ENCODE measurements around the gene WDR82. TPM values are rescaled to one million over a fixed set of nuclear protein-coding genes. Genes with fewer than 3 reads are reported as not detected.

WDR82 gene
- total and polyA plus RNA-seq, 5 donors, result 36.9 to 65.5 (median 62.6) TPM

GRCh38 chr3:52306978-52307377 is 28.5 kb upstream of the WDR82 start:
- ATAC-seq, result no peak
- H3K4me1 ChIP-seq (ENCODE audit: control insufficient read depth, insufficient read depth, low read length), result no peaks in the 10 kb centered on the region
- no peak for DNase-seq
- no peaks in the 10 kb centered on the region for H3K9me3 ChIP-seq (ENCODE audit: control insufficient read depth, low read length)
- 94% methylated on average over 4 of the region's 4 CpGs for WGBS
- no peaks in the 10 kb centered on the region for H3K27me3 ChIP-seq (ENCODE audit: control insufficient read depth, insufficient read depth)
- intact Hi-C loops (cut with DNase I), result no loop called here
- no peak overlapping the region for H3K4me3 ChIP-seq (ENCODE audit: low read length)
- H3K27ac ChIP-seq (ENCODE audit: low read length), result no peak overlapping the region

- Histone ChIP-seq H3K4me1 (ENCODE audit: control insufficient read depth, insufficient read depth, low read length) (no peaks in the 10 kb centered on the region), H3K4me3 (ENCODE audit: low read length) (no peak overlapping the region), H3K9me3 (ENCODE audit: control insufficient read depth, low read length) (no peaks in the 10 kb centered on the region), H3K27ac (ENCODE audit: low read length) (no peak overlapping the region), H3K27me3 (ENCODE audit: control insufficient read depth, insufficient read depth) (no peaks in the 10 kb centered on the region)
- DNase-seq (no peak), ATAC-seq (no peak)
- 93% methylated on average over 5 of the region's 5 CpGs for WGBS
- intact Hi-C loops (cut with DNase I), result no loop called here
Observed at GRCh38 chr3:52305926-52306325, 27.5 kb upstream of the WDR82 start.

GRCh38 chr3:52303811-52304210 is 25.4 kb upstream of the WDR82 start:
- WGBS, result 86% methylated on average over 2 of the region's 2 CpGs
- Histone ChIP-seq H3K27ac (ENCODE audit: low read length) (no peak overlapping the region), H3K4me3 (ENCODE audit: low read length) (no peak overlapping the region), H3K9me3 (ENCODE audit: control insufficient read depth, low read length) (no peaks in the 10 kb centered on the region), H3K4me1 (ENCODE audit: control insufficient read depth, insufficient read depth, low read length) (peaks cover 6% of the 10 kb centered on the region), H3K27me3 (ENCODE audit: control insufficient read depth, insufficient read depth) (no peaks in the 10 kb centered on the region)
- ATAC-seq, result no peak
- intact Hi-C loops (cut with DNase I), result no loop called here
- no peak for DNase-seq

DNA sequence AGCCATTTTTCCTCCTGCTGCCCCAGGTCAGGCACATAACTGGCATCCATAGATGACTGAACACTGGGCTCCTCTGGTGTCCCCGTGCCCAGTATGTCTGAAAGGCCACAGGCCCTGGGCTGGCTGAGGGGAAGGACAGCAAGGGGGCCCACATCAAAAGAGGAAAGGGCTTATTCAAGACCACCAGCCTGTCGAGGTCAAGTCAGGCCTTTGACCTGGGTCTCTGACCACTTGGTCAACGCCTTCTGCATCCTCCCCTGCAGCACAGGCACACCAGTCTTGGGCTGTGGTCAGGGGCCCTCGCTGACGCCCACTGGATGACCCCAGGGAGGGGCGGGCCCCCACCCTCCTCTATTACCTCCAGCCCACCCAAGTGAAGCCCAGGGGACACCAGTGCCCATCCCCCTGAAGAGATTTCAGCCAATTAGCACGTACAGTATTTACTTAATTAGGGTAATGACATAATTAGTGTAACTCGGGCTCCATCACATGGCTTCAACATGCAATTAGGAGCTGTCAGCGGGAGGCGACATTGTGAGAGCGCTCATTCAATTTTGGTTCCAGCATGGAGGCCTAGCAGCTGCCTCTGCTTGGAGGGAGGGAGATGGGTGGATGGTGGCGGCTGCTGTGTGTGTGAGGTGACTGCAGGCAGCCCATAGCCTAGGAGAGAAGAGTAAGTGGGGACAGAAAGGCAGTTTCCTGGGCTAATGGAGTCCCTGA is 24.1 kb upstream of the WDR82 start:
- Histone ChIP-seq H3K9me3 (ENCODE audit: control insufficient read depth, low read length) (no peaks in the 10 kb centered on the region), H3K4me3 (ENCODE audit: low read length) (no peak overlapping the region), H3K4me1 (ENCODE audit: control insufficient read depth, insufficient read depth, low read length) (peaks cover 6% of the 10 kb centered on the region), H3K27me3 (ENCODE audit: control insufficient read depth, insufficient read depth) (no peaks in the 10 kb centered on the region), H3K27ac (ENCODE audit: low read length) (no peak overlapping the region)
- ATAC-seq (no peak), DNase-seq (no peak)
- intact Hi-C loops (cut with DNase I), result no loop called here
- WGBS, result 91% methylated on average over 12 of the region's 12 CpGs

- no peaks in the 10 kb centered on the region for H3K9me3 ChIP-seq (ENCODE audit: control insufficient read depth, low read length)
- intact Hi-C loops (cut with DNase I), result loop anchor here in 1 of 4 donors (2.0 kb wide), 1 partner anchor 37 kb away; no protein-coding TSS in a partner anchor
- ATAC-seq (peak; percentile 81 to 83), DNase-seq (peak; percentile 58 to 81 (median 74))
- H3K4me1 ChIP-seq (ENCODE audit: control insufficient read depth, insufficient read depth, low read length), result peaks cover 6% of the 10 kb centered on the region
- H3K27me3 ChIP-seq (ENCODE audit: control insufficient read depth, insufficient read depth), result no peaks in the 10 kb centered on the region
- 17% methylated on average over 14 of the region's 14 CpGs for WGBS
- H3K4me3 ChIP-seq (ENCODE audit: low read length), result no peak overlapping the region
- peak overlapping the region; percentile 59 for H3K27ac ChIP-seq (ENCODE audit: low read length)
Observed at GRCh38 chr3:52299879-52300611, 21.6 kb upstream of the WDR82 start.

DNA sequence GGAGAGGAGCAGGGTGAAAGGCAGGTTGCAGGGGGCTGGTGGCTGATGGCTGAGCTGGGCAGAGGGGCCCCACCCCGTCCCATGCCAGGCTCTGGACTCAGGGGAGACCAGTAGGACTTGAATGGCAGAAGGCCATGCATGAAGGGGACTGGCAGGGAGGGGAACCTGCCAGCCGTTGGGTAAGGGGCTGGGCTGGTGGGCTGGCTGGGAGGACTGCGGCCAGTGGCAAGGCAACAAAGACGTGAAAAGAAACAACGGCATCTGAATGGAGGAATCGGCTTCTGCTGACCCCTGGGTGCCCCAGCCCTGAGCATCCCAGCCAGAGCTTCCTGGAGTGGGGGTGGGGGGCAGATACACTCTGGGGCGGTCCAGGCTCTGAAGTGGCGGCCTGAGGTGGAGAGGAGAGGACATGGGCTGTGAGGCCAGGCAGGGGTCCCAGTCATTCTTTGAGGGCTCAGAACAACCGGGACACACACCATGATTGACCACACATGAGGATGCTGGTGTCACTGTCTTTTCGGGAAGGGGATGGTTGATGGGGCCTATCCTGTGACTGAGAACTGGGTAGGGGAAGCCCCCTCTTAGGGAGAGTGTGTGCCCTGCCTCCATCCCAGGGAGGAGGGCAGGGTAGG is 20.9 kb upstream of the WDR82 start:
- intact Hi-C loops (cut with DNase I), result no loop called here

GRCh38 chr3:52298149-52299098 is 20.0 kb upstream of the WDR82 start:
- DNase-seq (no peak), ATAC-seq (peak; percentile 5 to 8)
- Histone ChIP-seq H3K27ac (ENCODE audit: low read length) (no peak overlapping the region), H3K27me3 (ENCODE audit: control insufficient read depth, insufficient read depth) (no peaks in the 10 kb centered on the region), H3K4me1 (ENCODE audit: control insufficient read depth, insufficient read depth, low read length) (peaks cover 6% of the 10 kb centered on the region), H3K4me3 (ENCODE audit: low read length) (no peak overlapping the region), H3K9me3 (ENCODE audit: control insufficient read depth, low read length) (no peaks in the 10 kb centered on the region)
- 32% methylated on average over 17 of the region's 17 CpGs for WGBS
- intact Hi-C loops (cut with DNase I), result no loop called here

More for the DNA sequence above, 20.9 kb upstream of the WDR82 start:
- ATAC-seq (peak in 1 of 2 donors; percentile 12), DNase-seq (no peak)
- 44% methylated on average over 10 of the region's 10 CpGs for WGBS
- H3K27me3 ChIP-seq (ENCODE audit: control insufficient read depth, insufficient read depth), result no peaks in the 10 kb centered on the region
- H3K9me3 ChIP-seq (ENCODE audit: control insufficient read depth, low read length), result no peaks in the 10 kb centered on the region
- H3K27ac ChIP-seq (ENCODE audit: low read length), result peak overlapping the region; percentile 59
- H3K4me3 ChIP-seq (ENCODE audit: low read length), result no peak overlapping the region
- peaks cover 6% of the 10 kb centered on the region for H3K4me1 ChIP-seq (ENCODE audit: control insufficient read depth, insufficient read depth, low read length)

DNA sequence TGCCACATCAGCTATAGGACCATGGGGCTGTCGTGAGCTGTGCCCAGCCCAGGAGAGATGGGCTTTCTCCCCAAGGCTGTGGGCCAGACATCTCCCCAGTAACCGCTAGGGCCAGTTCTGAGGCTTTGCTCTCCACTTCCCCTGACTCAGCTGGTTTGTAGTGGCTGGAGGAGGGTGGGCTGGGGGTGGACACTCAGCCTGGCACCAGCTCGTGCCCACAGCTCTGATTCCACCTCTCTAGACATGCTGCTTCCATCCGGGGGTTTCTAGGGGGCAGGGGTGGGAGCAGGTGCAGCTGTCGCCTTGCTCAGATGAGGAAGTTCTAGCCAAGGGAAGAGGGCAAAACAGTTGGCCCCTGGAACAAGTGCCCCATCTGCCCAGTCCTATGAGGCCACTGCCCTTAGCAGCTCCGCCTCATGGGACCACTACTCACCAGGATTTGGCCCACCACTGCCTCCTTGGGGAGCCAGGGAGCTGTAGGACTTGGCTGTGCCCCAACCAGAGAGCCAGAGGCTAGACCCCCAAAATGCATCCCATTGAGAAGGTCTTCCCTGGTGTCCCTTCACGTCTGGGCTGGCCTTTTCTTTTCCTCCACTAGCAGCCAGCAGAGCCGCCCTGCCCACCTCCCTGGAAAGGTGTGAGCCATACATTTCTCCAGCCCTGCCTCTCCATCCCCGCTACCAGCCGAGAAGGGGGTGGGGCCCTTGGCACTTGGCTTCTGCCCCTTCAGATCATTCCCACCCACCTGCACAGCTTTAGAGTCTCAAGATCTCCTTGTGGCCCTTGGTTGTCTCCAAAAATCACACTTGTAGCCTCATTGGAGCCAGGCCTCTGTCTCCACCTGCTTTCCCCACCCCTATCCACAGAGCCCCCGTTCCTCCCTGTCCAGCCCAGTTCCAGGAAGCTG is 19.0 kb upstream of the WDR82 start:
- Histone ChIP-seq H3K9me3 (ENCODE audit: control insufficient read depth, low read length) (no peaks in the 10 kb centered on the region), H3K27me3 (ENCODE audit: control insufficient read depth, insufficient read depth) (no peaks in the 10 kb centered on the region), H3K27ac (ENCODE audit: low read length) (no peak overlapping the region), H3K4me3 (ENCODE audit: low read length) (no peak overlapping the region), H3K4me1 (ENCODE audit: control insufficient read depth, insufficient read depth, low read length) (peaks cover 6% of the 10 kb centered on the region)
- WGBS, result 84% methylated on average over 11 of the region's 11 CpGs
- ATAC-seq, result no peak
- no peak for DNase-seq
- intact Hi-C loops (cut with DNase I), result no loop called here

- DNase-seq, result no peak
- intact Hi-C loops (cut with DNase I), result no loop called here
- no peaks in the 10 kb centered on the region for H3K27me3 ChIP-seq (ENCODE audit: control insufficient read depth, insufficient read depth)
- WGBS, result 89% methylated on average over 5 of the region's 5 CpGs
- no peak for ATAC-seq
- H3K4me3 ChIP-seq (ENCODE audit: low read length), result no peak overlapping the region
- H3K9me3 ChIP-seq (ENCODE audit: control insufficient read depth, low read length), result no peaks in the 10 kb centered on the region
- H3K4me1 ChIP-seq (ENCODE audit: control insufficient read depth, insufficient read depth, low read length), result peaks cover 6% of the 10 kb centered on the region
- no peak overlapping the region for H3K27ac ChIP-seq (ENCODE audit: low read length)
Observed at GRCh38 chr3:52295671-52296208, 17.3 kb upstream of the WDR82 start.
